ENCODE measurements around the gene PET100.

Gene PET100

DNA sequence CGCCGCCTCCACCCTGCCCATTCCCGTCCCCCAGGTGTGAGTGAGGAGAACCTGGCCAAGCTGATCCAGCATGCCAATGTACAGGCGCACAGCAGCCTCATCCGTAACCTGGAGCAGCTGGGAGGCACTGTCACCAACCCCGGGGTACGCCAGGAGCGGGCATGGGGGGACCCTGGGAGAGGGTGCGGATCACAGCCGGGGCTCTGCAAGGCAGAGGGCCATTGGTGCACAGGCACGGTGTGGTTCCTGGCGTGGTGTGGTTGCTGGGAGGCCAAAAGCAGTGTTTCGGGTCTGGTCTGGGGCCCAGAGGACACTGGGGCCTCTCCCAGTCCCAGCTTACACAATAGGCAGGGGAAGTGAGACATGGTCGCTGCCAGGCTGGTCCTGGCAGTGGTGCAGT lies 15.6 kb downstream of the PET100 start:
- TF ChIP-seq, protein P1, sequence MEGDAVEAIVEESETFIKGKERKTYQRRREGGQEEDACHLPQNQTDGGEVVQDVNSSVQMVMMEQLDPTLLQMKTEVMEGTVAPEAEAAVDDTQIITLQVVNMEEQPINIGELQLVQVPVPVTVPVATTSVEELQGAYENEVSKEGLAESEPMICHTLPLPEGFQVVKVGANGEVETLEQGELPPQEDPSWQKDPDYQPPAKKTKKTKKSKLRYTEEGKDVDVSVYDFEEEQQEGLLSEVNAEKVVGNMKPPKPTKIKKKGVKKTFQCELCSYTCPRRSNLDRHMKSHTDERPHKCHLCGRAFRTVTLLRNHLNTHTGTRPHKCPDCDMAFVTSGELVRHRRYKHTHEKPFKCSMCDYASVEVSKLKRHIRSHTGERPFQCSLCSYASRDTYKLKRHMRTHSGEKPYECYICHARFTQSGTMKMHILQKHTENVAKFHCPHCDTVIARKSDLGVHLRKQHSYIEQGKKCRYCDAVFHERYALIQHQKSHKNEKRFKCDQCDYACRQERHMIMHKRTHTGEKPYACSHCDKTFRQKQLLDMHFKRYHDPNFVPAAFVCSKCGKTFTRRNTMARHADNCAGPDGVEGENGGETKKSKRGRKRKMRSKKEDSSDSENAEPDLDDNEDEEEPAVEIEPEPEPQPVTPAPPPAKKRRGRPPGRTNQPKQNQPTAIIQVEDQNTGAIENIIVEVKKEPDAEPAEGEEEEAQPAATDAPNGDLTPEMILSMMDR (IDR thresholded peaks at IDR 0.05) = no peak
- H3K9me3 ChIP-seq = no peaks in the 10 kb centered on the region
- no peak for DNase-seq
- no peaks in the 10 kb centered on the region for H3K4me1 ChIP-seq
- no peak overlapping the region for H3K27ac ChIP-seq
- peaks cover 0 to 61% of the 10 kb centered on the region in 2 donors for H3K27me3 ChIP-seq
- intact Hi-C loops (cut with DNase I; ENCODE audit: low total_unique reads) = loop anchor here (10.0 kb wide), 1 partner anchor 150 kb away; no protein-coding TSS in a partner anchor
- no peak overlapping the region for H3K4me3 ChIP-seq
- peaks cover 0 to 31% (median 0%) of the 10 kb centered on the region in 3 donors for H3K36me3 ChIP-seq

- no peak overlapping the region for H3K27ac ChIP-seq
- peaks cover 0 to 31% (median 0%) of the 10 kb centered on the region in 3 donors for H3K36me3 ChIP-seq
- H3K9me3 ChIP-seq = no peaks in the 10 kb centered on the region
- no peaks in the 10 kb centered on the region for H3K4me1 ChIP-seq
- H3K4me3 ChIP-seq = no peak overlapping the region
- DNase-seq = no peak
- intact Hi-C loops (cut with DNase I; ENCODE audit: low total_unique reads) = loop anchor here (10.0 kb wide), 1 partner anchor 149 kb away; no protein-coding TSS in a partner anchor
- TF ChIP-seq, protein P1 (IDR thresholded peaks at IDR 0.05) = no peak
- peaks cover 0 to 68% of the 10 kb centered on the region in 2 donors for H3K27me3 ChIP-seq
Observed at GRCh38 chr19:7645656-7646425, 16.2 kb downstream of the PET100 start.

DNA sequence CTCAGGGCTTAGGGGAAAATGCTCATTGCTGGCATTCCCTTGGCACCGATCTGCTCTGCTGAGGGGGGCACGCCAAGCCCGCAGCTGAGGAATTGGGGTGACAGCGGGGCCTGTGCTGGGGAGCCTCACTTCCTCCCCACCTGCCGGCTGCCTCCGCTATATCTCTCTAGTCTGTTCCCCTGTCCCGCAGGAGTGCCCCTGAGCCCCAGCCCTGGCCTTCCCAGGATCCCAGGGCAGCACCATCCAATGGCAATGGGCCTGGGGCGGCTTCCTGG lies 16.8 kb downstream of the PET100 start:
- TF ChIP-seq, protein P1 (IDR thresholded peaks at IDR 0.05) = no peak
- peaks cover 0 to 73% of the 10 kb centered on the region in 2 donors for H3K27me3 ChIP-seq
- H3K9me3 ChIP-seq = no peaks in the 10 kb centered on the region
- H3K4me3 ChIP-seq = no peak overlapping the region
- no peak overlapping the region for H3K27ac ChIP-seq
- intact Hi-C loops (cut with DNase I; ENCODE audit: low total_unique reads) = loop anchor here (10.0 kb wide), 1 partner anchor 148 kb away; no protein-coding TSS in a partner anchor
- no peaks in the 10 kb centered on the region for H3K4me1 ChIP-seq
- peaks cover 0 to 31% (median 0%) of the 10 kb centered on the region in 3 donors for H3K36me3 ChIP-seq
- no peak for DNase-seq

DNA sequence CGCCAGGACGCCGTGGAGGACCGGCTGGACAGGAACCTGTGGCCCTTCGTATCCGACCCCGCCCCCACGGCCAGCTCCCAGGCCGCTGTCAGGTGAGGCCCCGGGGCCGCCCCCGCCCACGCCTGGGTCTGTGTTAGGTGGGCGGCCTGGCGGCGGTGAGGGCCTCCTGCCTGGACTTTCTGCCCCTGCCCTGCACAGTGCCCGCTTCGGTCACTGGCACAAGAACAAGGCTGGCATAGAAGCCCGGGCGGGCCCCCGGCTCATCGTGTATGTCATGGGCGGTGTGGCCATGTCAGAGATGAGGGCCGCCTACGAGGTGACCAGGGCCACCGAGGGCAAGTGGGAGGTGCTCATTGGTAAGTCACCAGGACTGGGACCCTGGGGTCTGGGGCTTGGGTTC lies 17.6 kb downstream of the PET100 start:
- Histone ChIP-seq H3K36me3 (peaks cover 0 to 31% (median 0%) of the 10 kb centered on the region in 3 donors), H3K4me1 (no peaks in the 10 kb centered on the region), H3K9me3 (no peaks in the 10 kb centered on the region), H3K27me3 (peaks cover 0 to 78% of the 10 kb centered on the region in 2 donors), H3K4me3 (no peak overlapping the region), H3K27ac (no peak overlapping the region)
- TF ChIP-seq, protein P1 (IDR thresholded peaks at IDR 0.05) = no peak
- intact Hi-C loops (cut with DNase I; ENCODE audit: low total_unique reads) = loop anchor here (10.0 kb wide), 1 partner anchor 148 kb away; no protein-coding TSS in a partner anchor
- no peak for DNase-seq

DNA sequence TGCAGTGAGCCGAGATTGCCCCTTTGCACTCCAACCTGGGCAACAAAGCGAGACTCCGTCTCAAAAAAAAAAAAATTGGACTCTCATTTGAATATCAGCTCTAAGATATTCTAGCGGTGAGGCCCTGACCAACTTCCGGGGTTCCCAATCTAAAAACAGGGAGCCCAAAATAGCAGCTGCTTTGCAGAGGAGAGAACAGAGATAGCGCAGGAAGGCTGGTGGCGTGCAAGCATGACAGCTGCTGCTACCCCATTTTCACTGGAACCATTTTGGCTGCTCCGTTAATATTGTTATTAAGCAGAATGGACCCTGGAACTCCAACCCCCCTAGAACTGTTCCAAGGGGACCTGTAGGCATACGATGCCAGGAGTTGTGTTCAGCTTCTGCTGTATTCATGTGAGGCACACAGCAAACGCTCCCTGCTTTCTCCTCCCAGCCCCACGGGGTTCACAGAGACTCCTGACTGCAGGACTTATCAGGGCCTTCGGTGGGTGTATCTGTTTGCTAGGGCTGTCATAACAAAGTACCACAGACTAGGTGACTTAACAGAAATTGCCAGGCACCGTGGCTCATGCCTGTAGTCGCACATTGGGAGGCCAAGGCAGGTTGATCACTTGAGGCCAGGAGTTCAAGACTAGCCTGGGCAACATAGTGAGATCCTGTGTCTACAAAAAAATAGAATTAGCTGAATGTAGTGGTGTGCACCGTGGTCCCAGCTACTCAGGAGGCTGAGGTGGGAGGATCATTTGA lies 18.8 kb downstream of the PET100 start:
- Histone ChIP-seq H3K27me3 (peaks cover 0 to 80% of the 10 kb centered on the region in 2 donors), H3K4me3 (no peak overlapping the region), H3K4me1 (no peaks in the 10 kb centered on the region), H3K9me3 (no peaks in the 10 kb centered on the region), H3K27ac (no peak overlapping the region), H3K36me3 (peaks cover 0 to 26% (median 0%) of the 10 kb centered on the region in 3 donors)
- DNase-seq = no peak
- TF ChIP-seq, protein P1 (IDR thresholded peaks at IDR 0.05) = no peak
- intact Hi-C loops (cut with DNase I; ENCODE audit: low total_unique reads) = loop anchor here (10.0 kb wide), 1 partner anchor 146 kb away; no protein-coding TSS in a partner anchor

Data from tibial artery (tissue), 4 donors.